Activated naive CD4-positive, alpha-beta T cell treated with Interleukin-2 at 50 U/mL for 16 hours (primary cell): ENCODE measurements around the gene APOL2.
"Not testable (repeated sequence)": the region's sequence is repeated elsewhere in the genome, so short reads cannot be mapped to it uniquely, and the experiment has no call there.

Experiments used
- DNase-seq: peaks from one replicate; pipeline ENCODE4 v3.0.0-alpha.2; 2020

The APOL2 gene

GRCh38 chr22:36196254-36197064 is 42.9 kb downstream of the APOL2 start:
- DNase-seq: no peak

GRCh38 chr22:36194971-36195370 is 44.4 kb downstream of the APOL2 start:
- peak; percentile 37 for DNase-seq

DNA sequence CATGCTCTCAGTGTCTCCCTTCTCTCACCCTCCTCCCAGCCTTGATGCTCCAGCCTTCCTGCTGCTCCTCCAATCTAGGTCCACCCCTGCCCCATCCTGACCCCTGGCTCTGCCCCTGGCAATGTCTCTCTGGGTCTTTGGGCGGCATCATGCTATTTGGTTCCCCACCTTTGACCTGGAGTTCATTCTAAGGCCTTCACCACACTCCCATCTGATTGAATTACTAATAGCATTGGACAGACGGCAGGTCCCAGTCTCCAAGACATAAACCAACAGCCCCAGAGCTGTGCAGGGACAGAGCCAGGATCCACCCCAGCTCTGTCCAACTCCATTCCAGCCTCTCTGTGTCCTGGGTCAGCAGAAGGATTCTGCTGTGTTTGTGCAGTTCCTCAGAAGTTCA is 44.9 kb downstream of the APOL2 start:
- DNase-seq: no peak

- DNase-seq: no peak
Measured at GRCh38 chr22:36193577-36193976, 45.8 kb downstream of the APOL2 start.

- no peak for DNase-seq
Measured at GRCh38 chr22:36193171-36193570, 46.2 kb downstream of the APOL2 start.

- DNase-seq: no peak
Measured at GRCh38 chr22:36192542-36192941, 46.8 kb downstream of the APOL2 start.

- DNase-seq: no peak
Measured at GRCh38 chr22:36191106-36191836, 48.1 kb downstream of the APOL2 start.

- DNase-seq: not testable (repeated sequence)
Measured at GRCh38 chr22:36187862-36188261, 51.5 kb downstream of the APOL2 start.

DNA sequence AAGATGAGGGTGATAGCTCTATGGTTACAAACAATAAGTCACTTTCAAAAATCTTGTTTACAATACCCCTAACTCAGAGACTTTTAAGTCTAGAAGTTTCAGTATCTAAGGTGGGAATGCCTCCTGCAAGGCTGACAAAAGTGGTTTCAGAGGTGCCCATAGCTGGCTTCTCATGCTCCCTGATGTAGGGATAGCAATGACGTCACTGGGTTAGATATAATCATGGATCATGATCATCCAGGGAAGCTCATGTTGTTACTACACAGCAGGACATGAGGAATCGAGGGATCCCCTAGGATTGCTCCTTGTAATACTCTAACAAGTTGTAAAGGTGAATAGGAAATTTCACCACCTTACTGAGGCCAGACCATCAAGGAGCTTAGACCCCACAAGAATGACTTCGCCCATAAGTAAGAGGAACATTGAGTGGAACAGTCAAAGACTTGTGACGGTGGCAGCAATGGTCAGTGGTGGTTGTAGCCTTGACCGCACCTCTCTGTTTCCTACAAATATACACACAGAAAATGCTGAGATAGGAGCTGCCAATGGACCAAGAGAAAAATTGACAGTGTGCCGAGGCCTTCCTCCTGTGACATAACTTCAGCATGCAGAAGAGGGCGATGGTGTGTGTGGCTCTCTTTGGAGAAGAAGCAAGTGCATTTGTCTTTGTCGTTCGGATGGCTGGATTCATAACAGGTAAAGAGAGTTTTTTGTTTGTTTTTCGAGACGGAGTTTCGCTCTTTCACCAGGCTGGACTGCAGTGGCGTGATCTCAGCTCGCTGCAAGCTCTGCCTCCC is 53.3 kb downstream of the APOL2 start:
- DNase-seq: no peak

DNA sequence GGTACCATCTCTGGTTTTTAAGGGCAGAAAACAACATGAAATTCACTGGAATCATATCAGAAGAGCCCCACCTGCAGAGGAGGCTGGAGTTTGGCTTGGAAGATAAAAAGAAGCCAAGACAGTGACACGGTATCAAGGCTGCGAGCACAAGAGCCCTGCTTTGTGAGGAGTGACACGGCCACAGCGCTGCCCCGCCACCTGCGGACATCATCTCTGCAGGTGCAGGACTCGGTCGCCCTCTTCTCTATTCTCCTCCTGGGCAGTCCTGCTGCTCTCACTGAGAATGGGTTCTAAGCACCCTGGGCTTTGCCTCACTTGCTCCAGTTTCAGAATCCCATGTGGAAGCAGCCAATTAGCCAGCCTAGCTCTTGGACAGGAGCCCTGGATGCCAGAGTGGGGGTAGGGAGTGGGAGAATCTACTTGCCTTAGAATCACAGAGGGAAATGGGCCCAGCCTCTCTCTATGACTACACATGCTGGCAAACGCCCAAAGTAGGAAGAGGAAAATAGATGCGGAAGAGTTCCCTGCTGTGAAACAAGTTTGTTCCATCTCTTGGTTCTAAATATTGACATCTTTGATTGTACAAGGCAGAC is 54.8 kb downstream of the APOL2 start:
- no peak for DNase-seq

DNA sequence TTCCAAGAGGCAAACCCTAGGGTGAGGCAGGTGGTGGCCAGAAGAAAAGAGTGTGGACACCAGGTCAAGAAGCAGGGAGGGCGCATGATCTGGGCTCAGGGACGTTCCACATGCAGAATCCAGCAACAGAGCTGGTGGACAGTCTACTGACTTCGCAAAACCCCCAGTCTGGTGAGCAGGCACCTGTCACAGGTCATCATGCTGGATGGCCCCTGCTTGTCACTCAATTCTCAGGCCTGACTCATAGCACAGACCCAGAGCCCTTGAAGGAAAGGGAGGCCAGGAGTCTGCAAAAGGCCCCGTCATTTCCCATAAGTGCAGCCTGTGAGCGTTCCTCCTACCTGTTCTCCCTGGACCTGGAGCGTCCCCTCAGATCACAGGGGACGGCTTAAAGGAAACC is 55.9 kb downstream of the APOL2 start:
- no peak for DNase-seq

- no peak for DNase-seq
Measured at GRCh38 chr22:36182857-36183256, 56.5 kb downstream of the APOL2 start.

GRCh38 chr22:36182056-36182455 is 57.3 kb downstream of the APOL2 start:
- no peak for DNase-seq

GRCh38 chr22:36180928-36181327 is 58.4 kb downstream of the APOL2 start:
- DNase-seq: no peak

DNA sequence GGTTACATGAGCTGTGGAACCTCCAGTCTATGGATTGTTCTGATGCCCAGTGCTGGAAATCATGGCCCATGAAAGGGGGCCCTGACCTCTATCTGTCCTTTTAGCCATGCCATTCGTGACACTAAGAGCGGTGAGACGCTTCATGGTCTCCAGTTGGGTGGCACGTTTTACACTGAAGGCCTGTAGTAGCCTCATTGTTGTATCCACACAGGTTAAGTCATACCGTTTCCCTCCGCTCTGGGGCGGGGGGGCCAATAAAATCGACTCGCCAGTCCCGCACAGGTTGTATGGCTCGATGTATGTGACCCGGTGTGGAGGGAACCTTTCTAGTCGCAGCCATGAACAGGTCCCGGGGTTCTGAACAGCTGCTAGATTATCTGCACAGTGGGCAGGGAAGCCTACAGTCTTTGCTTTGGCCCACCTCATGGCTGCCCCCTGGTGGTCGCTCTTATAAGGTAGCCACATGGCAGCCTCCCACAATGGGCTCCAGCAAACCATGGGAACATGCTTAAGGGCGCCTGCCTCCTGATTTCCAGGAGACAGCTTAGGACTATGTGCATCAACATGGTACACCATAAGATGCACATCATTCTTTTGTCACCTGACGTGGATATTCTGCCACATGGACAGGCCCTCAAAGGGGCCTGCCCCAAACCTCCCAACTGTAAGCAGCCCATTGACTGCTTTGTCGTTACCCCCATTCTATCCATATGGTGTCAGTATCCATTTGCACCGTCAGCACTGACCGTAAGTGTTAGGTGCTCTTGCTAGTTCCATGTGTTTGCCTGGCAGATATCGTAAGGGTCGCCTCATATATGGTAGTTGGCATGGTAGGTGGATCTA is 59.1 kb downstream of the APOL2 start:
- peak; percentile 85 for DNase-seq

DNA sequence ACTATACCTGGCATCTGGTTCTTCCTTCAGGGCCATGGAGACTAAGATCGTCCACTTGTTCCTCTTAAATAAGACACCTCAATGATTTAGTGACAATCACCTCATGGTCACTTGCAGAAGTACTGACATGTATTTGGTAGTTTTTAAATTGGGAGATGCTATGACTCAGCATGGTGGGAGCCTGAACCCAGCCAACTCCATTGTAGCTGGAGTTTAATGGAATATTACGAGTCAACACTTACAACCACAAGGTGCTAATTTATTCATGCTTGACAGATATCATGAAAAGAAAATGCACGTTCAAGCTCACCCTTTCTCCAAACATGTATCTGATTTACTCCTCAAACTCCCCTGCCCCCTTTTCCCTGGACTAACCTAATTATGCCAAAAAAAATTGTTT is 62.2 kb downstream of the APOL2 start:
- no peak for DNase-seq
